Esophagus (tissue), 2 donors: ENCODE results near the gene CLPTM1L. TPM values are rescaled to one million over a fixed set of nuclear protein-coding genes. Genes with fewer than 3 reads are reported as not detected.

Source experiments
- H3K27ac ChIP-seq, 2 donors: one replicate each; pipeline ENCODE4 v1.5.1; 2013; ENCODE audit warnings: low read depth in 2 of 2, mild to moderate bottlenecking in 2 of 2, inconsistent platforms in 1 of 2, low read length in 1 of 2, moderate library complexity in 1 of 2
- H3K27me3 ChIP-seq, 2 donors: one replicate each; pipeline ENCODE4 v1.6.1; 2013; ENCODE audit warnings: low read length in 2 of 2, control low read depth in 1 of 2, mild to moderate bottlenecking in 1 of 2; ENCODE audit not compliant: insufficient read depth in 2 of 2, control insufficient read depth in 1 of 2
- H3K36me3 ChIP-seq, 2 donors: one replicate each; pipeline ENCODE4 v1.6.1; 2013; ENCODE audit warnings: low read length in 1 of 2; ENCODE audit not compliant: control insufficient read depth in 2 of 2, insufficient read depth in 2 of 2
- H3K4me1 ChIP-seq, 2 donors: one replicate each; pipeline ENCODE4 v1.6.1; 2013; ENCODE audit warnings: low read length in 1 of 2; ENCODE audit not compliant: control insufficient read depth in 2 of 2, insufficient read depth in 2 of 2
- H3K4me3 ChIP-seq, 2 donors: one replicate each; pipeline ENCODE4 v1.5.1; 2013; ENCODE audit warnings: low read length in 2 of 2, mild to moderate bottlenecking in 2 of 2, low read depth in 1 of 2, moderate library complexity in 1 of 2
- H3K9me3 ChIP-seq, 2 donors: one replicate each; pipeline ENCODE4 v1.6.1; 2013; ENCODE audit warnings: mild to moderate bottlenecking in 2 of 2, low read depth in 1 of 2, low read length in 1 of 2, moderate library complexity in 1 of 2; ENCODE audit not compliant: control insufficient read depth in 2 of 2, insufficient read depth in 1 of 2
- WGBS, 2 donors: extraction: QIAGEN DNeasy Blood & Tissue Kit; methylation state at CpG; one replicate each; pipeline ENCODE4 v1.1.7; 2013; 5-methylcytosine and 5-hydroxymethylcytosine counted together
- polyA plus RNA-seq, 2 donors: library from polyadenylated mRNA; stranded (reverse); fragments of 200-250 nt; gene quantifications; one replicate each; pipeline ENCODE4 v1.2.3, GENCODE V29; 2013
- donor health status: healthy with polysubstance abuse.
- donor health status: Bipolar disorder and iron deficiency.

CLPTM1L gene
- polyA plus RNA-seq, 2 donors, result 20.0 to 52.1 TPM

DNA sequence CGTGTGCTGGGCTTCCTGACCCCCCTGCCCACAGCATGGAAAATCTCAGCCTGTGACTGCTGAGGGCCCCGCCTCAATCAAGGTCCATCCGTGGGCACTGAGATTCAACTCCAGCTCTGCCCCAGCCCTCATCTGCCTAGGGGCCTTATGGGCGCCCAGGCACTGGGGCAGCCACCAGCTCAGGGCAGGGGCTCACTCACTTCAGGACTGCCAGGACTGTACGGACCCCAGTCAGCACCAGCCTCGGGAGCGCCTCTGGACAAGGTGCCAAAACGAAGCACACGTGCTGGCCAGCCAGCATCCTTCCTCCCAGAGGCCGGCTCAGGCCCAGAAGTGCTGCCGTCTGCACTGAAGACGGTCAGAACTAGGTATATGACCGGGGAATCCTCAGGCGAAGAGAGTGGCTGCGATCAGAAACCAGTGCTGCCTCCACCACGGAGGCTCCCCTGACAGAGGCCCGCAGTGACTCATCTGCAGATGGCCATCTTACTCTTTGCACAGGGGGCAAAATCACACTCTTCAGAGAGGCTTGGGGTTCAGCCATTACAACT lies 19.6 kb downstream of the CLPTM1L start:
- no peak overlapping the region for H3K27ac ChIP-seq
- H3K9me3 ChIP-seq, result no peaks in the 10 kb centered on the region
- H3K4me3 ChIP-seq, result no peak overlapping the region
- peaks cover 2 to 5% of the 10 kb centered on the region in 2 donors for H3K4me1 ChIP-seq
- peaks cover 27 to 62% of the 10 kb centered on the region in 2 donors for H3K36me3 ChIP-seq
- H3K27me3 ChIP-seq, result no peaks in the 10 kb centered on the region
- 93 to 94% methylated on average over 17 of the region's 17 CpGs for WGBS, 2 donors

DNA sequence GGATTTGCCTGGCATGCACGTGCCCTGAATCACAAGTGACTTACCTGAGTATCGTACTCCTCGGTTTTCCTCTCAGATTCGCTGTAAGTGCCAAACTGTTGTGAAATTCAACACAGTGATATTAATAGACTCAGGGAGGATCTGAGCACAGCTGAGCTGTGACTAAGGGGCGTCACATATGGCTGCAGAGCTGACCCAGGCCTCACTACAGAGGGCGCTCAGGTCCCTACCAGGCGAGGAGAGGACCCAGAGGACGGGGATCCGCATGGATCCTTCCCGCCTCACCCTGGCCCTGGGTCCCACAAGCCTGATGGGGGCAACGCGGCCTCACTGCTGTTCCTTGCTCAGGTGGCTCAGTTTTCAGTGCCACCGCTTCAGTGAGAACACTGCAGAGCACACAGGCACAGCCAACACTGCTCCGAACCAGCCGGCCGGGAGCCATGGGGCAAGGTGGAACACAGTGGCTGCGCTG lies 20.1 kb downstream of the CLPTM1L start:
- Histone ChIP-seq H3K36me3 (peaks cover 28 to 62% of the 10 kb centered on the region in 2 donors), H3K27ac (no peak overlapping the region), H3K4me1 (peaks cover 0 to 2% of the 10 kb centered on the region in 2 donors), H3K9me3 (no peaks in the 10 kb centered on the region), H3K4me3 (no peak overlapping the region), H3K27me3 (no peaks in the 10 kb centered on the region)
- 88 to 95% methylated on average over 17 of the region's 17 CpGs for WGBS, 2 donors

DNA sequence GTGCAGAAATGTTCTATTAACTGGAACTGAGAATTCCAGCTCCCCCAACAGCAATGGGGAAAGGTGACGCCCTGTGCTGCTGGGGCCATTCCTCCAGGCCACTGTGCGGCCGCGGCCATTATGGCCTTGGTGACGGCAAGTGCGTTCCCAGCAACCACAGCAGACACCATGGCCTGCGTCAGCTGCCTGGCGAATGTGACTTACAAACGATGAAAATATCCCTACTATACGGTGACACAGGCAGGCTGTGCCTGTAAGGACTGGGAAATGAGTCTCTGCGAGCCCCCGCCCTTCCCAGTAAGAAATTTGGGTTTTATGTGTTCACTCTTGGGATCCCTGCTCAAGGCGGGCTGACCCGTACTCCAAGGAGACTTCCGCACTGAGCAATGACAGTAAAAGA lies 20.6 kb downstream of the CLPTM1L start:
- Histone ChIP-seq H3K36me3 (peaks cover 33 to 67% of the 10 kb centered on the region in 2 donors), H3K4me1 (peaks cover 0 to 2% of the 10 kb centered on the region in 2 donors), H3K27ac (no peak overlapping the region), H3K9me3 (no peaks in the 10 kb centered on the region), H3K4me3 (no peak overlapping the region), H3K27me3 (no peaks in the 10 kb centered on the region)
- 97% methylated on average over 15 of the region's 15 CpGs for WGBS, 2 donors

DNA sequence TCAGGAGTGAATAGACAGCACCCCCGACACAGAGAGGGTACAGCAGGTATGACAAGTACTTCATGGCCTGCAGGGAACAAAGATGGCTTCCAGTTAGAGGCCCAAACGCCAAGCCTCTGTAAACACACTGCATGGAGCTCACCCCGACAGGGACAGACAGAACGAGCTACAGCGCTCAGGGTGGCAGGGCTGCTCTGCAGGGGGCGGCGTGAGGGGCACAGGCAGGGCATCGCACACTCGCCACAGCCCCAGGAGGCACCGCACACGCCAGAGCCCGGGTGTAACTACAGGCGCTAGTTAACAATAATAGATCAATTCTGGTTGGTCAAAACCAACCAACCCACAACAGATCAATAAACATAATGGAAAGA lies 21.1 kb downstream of the CLPTM1L start:
- Histone ChIP-seq H3K27me3 (no peaks in the 10 kb centered on the region), H3K36me3 (peaks cover 33 to 68% of the 10 kb centered on the region in 2 donors), H3K27ac (no peak overlapping the region), H3K4me1 (peaks cover 0 to 2% of the 10 kb centered on the region in 2 donors), H3K9me3 (no peaks in the 10 kb centered on the region), H3K4me3 (no peak overlapping the region)
- WGBS, 2 donors, result 94 to 95% methylated on average over 13 of the region's 13 CpGs

DNA sequence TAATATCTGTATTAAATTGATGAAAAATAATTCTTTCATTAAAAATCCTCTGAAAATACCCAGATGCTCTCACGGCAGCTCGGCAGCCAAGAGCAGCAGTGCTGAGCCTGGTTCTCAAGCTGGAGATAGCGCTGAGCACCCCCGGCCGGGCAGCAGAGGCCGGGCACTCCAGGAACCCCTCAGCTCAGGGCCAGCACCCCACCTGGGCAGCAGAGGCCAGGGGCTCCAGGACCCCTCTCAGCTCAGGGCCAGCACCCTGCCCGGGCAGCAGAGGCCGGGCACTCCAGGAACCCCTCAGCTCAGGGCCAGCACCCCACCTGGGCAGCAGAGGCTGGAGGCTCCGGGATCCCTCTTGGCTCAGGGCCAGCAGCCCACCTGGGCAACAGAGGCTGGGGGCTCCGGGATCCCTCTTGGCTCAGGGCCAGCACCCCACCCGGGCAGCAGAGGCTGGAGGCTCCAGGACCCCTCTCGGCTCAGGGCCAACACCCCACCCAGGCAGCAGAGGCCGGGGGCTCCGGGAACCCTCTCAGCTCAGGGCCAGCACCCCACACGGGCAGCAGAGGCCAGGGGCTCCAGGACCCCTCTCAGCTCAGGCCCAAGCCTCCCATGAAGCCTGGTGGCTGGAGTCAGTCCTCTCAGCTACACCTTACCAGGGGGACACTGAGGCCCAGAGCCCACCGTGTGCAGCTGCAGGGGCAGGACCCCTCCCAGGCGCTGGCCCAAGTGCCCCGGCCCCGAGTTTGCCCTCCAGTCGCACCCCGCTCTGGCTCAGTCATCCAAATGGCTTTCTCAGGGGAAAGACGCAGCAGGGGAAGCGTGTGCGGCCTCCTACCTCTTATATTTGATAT lies 21.7 kb downstream of the CLPTM1L start:
- no peak overlapping the region for H3K27ac ChIP-seq
- 89% methylated on average over 22 to 24 of the region's 24 CpGs for WGBS, 2 donors
- no peaks in the 10 kb centered on the region for H3K27me3 ChIP-seq
- H3K4me1 ChIP-seq, result peaks cover 0 to 2% of the 10 kb centered on the region in 2 donors
- H3K4me3 ChIP-seq, result no peak overlapping the region
- H3K9me3 ChIP-seq, result no peaks in the 10 kb centered on the region
- peaks cover 33 to 73% of the 10 kb centered on the region in 2 donors for H3K36me3 ChIP-seq

DNA sequence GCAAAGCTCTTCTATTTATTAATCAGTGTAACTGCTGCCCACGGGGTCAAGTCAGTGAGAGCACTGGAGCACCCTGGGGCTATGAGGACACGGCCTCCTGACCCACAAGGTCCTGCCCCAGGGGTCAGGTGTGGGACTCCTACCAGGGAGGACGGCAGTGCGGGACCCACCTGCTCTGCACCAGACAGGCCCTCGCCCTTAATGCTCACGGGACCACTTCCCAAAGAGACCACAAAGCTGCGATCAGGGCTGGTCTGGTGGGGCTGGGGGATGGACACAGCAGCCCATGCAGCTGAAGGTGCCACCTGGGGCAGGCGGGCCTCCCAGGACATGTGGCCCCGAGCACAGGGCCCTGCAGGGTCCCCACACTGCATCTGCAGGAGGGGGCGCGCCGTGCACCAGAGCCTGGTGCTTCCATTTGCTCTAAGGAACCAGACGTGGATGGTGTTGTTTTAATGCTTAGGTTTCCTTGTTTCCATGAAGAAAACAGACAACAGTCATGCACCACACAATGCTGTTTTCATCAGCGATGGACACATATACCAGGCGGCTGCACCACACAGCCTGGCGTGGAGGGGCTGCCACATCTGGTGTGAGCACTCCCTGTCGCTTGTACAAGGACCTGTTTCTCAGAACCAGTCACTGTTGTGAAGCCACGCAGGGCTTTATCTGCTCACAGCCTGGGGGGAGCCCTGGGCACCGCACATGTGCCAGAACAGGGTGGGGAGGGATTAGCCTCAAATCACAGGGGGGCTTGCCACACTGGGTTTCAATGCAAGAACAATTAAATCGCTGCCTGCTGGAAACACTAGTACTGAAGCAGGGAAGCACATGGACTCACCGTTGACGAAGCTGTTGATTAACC lies 22.6 kb downstream of the CLPTM1L start:
- Histone ChIP-seq H3K9me3 (no peaks in the 10 kb centered on the region), H3K27me3 (no peaks in the 10 kb centered on the region), H3K27ac (no peak overlapping the region), H3K36me3 (peaks cover 33 to 77% of the 10 kb centered on the region in 2 donors), H3K4me1 (peaks cover 0 to 2% of the 10 kb centered on the region in 2 donors), H3K4me3 (no peak overlapping the region)
- WGBS, 2 donors, result 93 to 94% methylated on average over 22 of the region's 22 CpGs

DNA sequence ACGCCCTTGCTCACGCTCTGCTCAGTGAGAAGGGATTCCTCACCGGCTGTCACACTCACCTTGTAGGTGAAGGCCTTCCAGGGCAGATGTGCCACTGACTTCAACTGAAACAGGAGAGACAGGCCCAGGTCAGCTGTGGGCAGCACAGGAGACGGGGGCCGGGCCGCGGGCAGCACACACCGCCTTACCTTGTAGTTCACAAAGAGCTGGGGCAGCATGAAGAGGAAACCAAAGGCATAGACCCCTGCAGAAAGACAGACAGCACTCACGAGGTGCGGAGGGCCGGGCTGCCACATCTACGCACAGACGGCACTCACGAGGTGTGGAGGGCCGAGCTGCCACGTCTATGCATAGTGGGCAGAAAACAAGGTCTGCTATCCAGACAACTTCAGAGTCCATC lies 23.3 kb downstream of the CLPTM1L start:
- Histone ChIP-seq H3K27me3 (no peaks in the 10 kb centered on the region), H3K27ac (no peak overlapping the region), H3K4me3 (no peak overlapping the region), H3K9me3 (no peaks in the 10 kb centered on the region), H3K4me1 (peaks cover under 1 to 2% of the 10 kb centered on the region in 2 donors), H3K36me3 (peaks cover 33 to 77% of the 10 kb centered on the region in 2 donors)
- WGBS, 2 donors, result 94 to 95% methylated on average over 16 of the region's 16 CpGs

DNA sequence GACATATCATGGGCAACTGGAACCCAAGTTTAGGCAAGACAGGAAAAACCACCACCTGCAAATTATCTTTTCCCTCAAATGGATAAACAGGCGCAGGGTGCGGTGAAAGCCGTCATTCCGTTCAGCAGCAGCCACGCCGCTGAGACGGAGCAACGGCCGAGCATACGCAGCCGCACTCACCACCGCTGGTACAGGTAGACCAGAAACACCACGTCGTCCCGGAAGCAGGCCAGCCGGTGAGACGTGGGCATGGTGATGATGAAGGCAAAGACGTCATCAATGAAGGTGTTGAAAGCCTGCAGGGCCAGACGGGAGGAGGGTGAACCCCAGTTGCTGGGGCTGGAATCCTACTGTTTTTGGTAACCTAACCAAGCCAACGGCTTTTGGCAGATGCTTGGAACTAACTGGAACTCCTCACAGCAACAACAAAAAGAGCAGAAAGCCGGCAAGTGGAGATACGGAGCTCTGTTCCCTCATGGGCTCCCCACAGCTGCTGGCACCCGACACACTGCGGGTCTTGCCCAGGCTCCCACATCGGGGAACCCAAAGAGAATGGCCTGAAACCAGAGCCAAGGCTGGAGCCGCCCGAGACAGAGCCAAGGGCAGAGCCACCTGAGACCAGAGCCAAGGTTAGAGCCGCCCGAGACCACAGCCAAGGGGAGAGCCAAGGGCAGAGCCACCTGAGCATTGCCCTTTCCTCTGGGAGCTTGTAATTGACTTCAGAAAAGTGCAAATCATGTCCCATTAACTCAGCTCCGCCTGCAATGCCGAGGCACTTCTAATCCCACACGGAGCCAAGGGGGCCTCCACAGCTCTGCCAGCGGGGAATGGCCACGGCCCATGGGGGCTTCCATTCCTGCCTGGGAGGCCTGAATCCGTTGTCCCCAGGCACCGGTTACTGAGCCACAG lies 24.2 kb downstream of the CLPTM1L start:
- Histone ChIP-seq H3K4me1 (peaks cover 2 to 9% of the 10 kb centered on the region in 2 donors), H3K27me3 (no peaks in the 10 kb centered on the region), H3K4me3 (no peak overlapping the region), H3K36me3 (peaks cover 33 to 72% of the 10 kb centered on the region in 2 donors), H3K27ac (no peak overlapping the region), H3K9me3 (no peaks in the 10 kb centered on the region)
- WGBS, 2 donors, result 87 to 91% methylated on average over 36 of the region's 36 CpGs
